Adrenal gland (tissue), 5 donors: ENCODE measurements around the gene LRP1B.

ENCODE experiments used
- POLR2A ChIP-seq, 2 donors: fragments of 450-650 bp; IDR thresholded peaks; one replicate each; pipeline ENCODE4 v1.6.1; 2017; ENCODE audit warnings: antibody characterized with exemption in 2 of 2, mild to moderate bottlenecking in 2 of 2, moderate library complexity in 1 of 2
- TF ChIP-seq, protein P1 (sequence below), 6 experiments: fragments of 450-650 bp in 4 of 6; fragments of 200-600 bp in 2 of 6; sonication (generic) in 1 of 6; IDR thresholded peaks; 1 replicate in 5 of 6; 2 replicates in 1 of 6; pipeline versions ENCODE4 v1.5.1 to v1.8.0; 2016 to 2021; ENCODE audit warnings: antibody characterized with exemption in 6 of 6, mild to moderate bottlenecking in 2 of 6, moderate library complexity in 1 of 6
- donor health status: DM: no; HTN: no; CAD: no.

DNA sequence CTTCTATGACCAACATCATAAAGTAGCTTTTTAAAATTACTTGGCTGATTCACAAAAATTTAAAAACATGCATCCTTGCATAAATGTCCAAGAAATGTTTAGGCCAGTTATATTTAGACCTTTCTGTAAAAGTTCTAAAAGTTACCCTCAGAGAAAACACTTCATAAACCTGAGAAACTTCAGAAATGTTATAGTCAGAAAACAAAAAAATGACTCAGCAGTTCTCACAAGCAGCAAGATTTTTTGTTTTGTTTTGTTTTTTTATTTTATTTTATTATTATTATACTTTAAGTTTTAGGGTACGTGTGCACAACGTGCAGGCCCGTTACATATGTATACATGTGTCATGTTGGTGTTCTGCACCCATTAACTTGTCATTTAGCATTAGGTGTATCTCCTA is 648.1 kb downstream of the LRP1B start:
- TF ChIP-seq, protein P1, sequence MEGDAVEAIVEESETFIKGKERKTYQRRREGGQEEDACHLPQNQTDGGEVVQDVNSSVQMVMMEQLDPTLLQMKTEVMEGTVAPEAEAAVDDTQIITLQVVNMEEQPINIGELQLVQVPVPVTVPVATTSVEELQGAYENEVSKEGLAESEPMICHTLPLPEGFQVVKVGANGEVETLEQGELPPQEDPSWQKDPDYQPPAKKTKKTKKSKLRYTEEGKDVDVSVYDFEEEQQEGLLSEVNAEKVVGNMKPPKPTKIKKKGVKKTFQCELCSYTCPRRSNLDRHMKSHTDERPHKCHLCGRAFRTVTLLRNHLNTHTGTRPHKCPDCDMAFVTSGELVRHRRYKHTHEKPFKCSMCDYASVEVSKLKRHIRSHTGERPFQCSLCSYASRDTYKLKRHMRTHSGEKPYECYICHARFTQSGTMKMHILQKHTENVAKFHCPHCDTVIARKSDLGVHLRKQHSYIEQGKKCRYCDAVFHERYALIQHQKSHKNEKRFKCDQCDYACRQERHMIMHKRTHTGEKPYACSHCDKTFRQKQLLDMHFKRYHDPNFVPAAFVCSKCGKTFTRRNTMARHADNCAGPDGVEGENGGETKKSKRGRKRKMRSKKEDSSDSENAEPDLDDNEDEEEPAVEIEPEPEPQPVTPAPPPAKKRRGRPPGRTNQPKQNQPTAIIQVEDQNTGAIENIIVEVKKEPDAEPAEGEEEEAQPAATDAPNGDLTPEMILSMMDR (IDR thresholded peaks at IDR 0.05) = no peak
- TF ChIP-seq POLR2A (IDR thresholded peaks at IDR 0.05) = no peak
